ENCODE results near the gene PARVB. TPM values are rescaled to one million over a fixed set of nuclear protein-coding genes. Genes with fewer than 3 reads are reported as not detected.

Gene PARVB
- total RNA-seq, 1 experiment from 2014 or later, result 85.3 TPM

DNA sequence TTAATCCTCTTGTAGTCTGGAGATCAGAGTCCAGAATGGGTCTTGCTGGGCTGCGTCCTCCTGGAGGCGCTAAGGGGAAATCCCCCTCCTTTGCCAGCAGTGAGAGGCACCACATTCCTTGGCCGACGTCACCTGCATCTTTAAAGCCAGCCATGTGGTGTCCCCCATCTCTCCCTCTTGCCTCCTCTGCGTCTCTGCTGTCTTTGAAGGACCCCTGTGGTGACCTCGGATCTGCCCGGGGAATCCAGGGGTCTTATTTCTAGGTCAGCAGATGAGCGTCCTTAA lies 27.2 kb upstream of the PARVB start:
- Histone ChIP-seq H2AFZ (ENCODE audit: low read length) (no peak overlapping the region), H3K79me2 (ENCODE audit: low read length) (no peaks in the 10 kb centered on the region), H3K9me2 (replicated peaks; ENCODE audit: low read length) (no peaks in the 10 kb centered on the region), H3K36me3 (ENCODE audit: low read depth, low read length) (peaks cover 10% of the 10 kb centered on the region), H4K20me1 (ENCODE audit: low read length) (no peaks in the 10 kb centered on the region), H3F3A (ENCODE audit: low read length, unreplicated experiment) (no peaks in the 10 kb centered on the region), H3K9ac (ENCODE audit: low read length) (no peak overlapping the region), H3K4me2 (ENCODE audit: low read length) (no peak overlapping the region), H3K4me3 (ENCODE audit: low read length) (no peak overlapping the region), H3K27me3 (ENCODE audit: low read length) (no peaks in the 10 kb centered on the region), H3K4me1 (ENCODE audit: insufficient read depth, low read length) (peaks cover 14% of the 10 kb centered on the region), H3K27ac (ENCODE audit: low read length) (no peak overlapping the region), H3K9me3 (ENCODE audit: low read length) (no peaks in the 10 kb centered on the region)
- TF ChIP-seq EZH2 (IDR thresholded peaks at IDR 0.05; ENCODE audit: low read length, unreplicated experiment) (no peak), EZH2phosphoT487 (IDR thresholded peaks at IDR 0.05; ENCODE audit: borderline replicate concordance, low read length) (no peak)
- TF ChIP-seq, protein P1, sequence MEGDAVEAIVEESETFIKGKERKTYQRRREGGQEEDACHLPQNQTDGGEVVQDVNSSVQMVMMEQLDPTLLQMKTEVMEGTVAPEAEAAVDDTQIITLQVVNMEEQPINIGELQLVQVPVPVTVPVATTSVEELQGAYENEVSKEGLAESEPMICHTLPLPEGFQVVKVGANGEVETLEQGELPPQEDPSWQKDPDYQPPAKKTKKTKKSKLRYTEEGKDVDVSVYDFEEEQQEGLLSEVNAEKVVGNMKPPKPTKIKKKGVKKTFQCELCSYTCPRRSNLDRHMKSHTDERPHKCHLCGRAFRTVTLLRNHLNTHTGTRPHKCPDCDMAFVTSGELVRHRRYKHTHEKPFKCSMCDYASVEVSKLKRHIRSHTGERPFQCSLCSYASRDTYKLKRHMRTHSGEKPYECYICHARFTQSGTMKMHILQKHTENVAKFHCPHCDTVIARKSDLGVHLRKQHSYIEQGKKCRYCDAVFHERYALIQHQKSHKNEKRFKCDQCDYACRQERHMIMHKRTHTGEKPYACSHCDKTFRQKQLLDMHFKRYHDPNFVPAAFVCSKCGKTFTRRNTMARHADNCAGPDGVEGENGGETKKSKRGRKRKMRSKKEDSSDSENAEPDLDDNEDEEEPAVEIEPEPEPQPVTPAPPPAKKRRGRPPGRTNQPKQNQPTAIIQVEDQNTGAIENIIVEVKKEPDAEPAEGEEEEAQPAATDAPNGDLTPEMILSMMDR (conservative IDR thresholded peaks at IDR 0.05; ENCODE audit: low read depth, low read length), result no peak
- intact Hi-C loops (cut with micrococcal nuclease), result no loop called here
- no TSS peak for BruUV-seq (replicated peaks)
- DNase-seq (no peak), ATAC-seq (no peak)
- ChIA-PET CTCF (no interaction called here), POLR2A (ENCODE audit: unreplicated experiment) (no interaction called here)

DNA sequence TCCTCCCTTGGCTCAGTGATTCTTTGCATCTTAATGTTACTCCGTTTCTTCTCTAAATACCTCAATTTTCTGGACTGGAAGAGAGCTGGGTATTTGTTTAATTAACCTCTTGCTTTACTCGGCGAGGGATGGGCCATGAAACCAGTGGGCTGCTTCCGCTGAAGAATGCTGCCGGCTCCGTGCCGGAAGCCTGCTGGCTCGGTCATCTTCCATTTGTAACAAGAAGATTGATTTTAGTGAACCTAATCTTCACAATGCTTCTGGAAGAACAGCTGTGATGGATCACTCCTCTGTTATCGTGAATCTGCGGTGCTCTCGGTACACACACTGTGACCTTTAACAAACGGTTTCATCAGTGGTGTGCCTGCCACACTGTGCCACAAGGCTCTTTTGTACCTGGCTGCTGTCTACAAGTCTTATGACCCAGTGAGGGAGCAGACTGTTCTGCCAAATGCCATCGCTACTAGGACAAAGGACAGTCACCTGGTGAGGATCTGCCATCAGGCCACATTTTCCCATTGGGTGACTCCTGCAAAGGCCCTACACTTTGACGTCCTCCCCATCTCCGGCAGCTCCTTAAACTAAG lies 25.3 kb upstream of the PARVB start:
- no peak for DNase-seq
- no peak for ATAC-seq
- Histone ChIP-seq H3K4me3 (ENCODE audit: low read length) (no peak overlapping the region), H3K79me2 (ENCODE audit: low read length) (no peaks in the 10 kb centered on the region), H3K9me2 (replicated peaks; ENCODE audit: low read length) (no peaks in the 10 kb centered on the region), H3K4me2 (ENCODE audit: low read length) (no peak overlapping the region), H3K9ac (ENCODE audit: low read length) (no peak overlapping the region), H3K4me1 (ENCODE audit: insufficient read depth, low read length) (no peaks in the 10 kb centered on the region), H4K20me1 (ENCODE audit: low read length) (no peaks in the 10 kb centered on the region), H3K27me3 (ENCODE audit: low read length) (no peaks in the 10 kb centered on the region), H3F3A (ENCODE audit: low read length, unreplicated experiment) (no peaks in the 10 kb centered on the region), H3K36me3 (ENCODE audit: low read depth, low read length) (peaks cover 5% of the 10 kb centered on the region; the same call in 1 of the 2 replicates), H2AFZ (ENCODE audit: low read length) (no peak overlapping the region), H3K27ac (ENCODE audit: low read length) (no peak overlapping the region), H3K9me3 (ENCODE audit: low read length) (no peaks in the 10 kb centered on the region)
- no TSS peak for BruUV-seq (replicated peaks)
- intact Hi-C loops (cut with micrococcal nuclease), result no loop called here
- TF ChIP-seq EZH2 (IDR thresholded peaks at IDR 0.05; ENCODE audit: low read length, unreplicated experiment) (no peak), EZH2phosphoT487 (IDR thresholded peaks at IDR 0.05; ENCODE audit: borderline replicate concordance, low read length) (no peak)
- TF ChIP-seq, protein P1 (conservative IDR thresholded peaks at IDR 0.05; ENCODE audit: low read depth, low read length), result no peak
- ChIA-PET CTCF (no interaction called here), POLR2A (ENCODE audit: unreplicated experiment) (no interaction called here)

DNA sequence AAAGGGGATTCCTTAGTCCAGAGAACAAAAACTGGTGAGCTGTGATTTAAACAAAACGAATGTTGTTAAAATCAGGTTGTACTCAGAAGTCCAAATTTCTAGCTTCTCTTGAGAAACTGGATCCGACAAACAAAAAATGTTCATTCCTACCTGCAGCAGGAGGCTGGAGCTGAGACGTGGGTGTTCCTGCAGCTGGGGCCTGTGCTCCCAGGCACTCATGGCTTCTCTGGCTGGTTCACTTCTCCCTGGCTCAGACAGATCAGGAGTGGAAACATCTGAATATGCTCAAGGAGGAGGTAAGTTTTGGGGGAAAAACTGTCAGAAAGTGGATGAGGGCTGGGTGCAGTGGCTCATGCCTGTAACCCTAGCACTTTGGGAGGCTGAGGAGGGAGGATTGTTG lies 24.7 kb upstream of the PARVB start:
- Histone ChIP-seq H3K4me1 (ENCODE audit: insufficient read depth, low read length) (no peaks in the 10 kb centered on the region), H3K9me2 (replicated peaks; ENCODE audit: low read length) (no peaks in the 10 kb centered on the region), H3K27ac (ENCODE audit: low read length) (no peak overlapping the region), H3F3A (ENCODE audit: low read length, unreplicated experiment) (no peaks in the 10 kb centered on the region), H3K9me3 (ENCODE audit: low read length) (no peaks in the 10 kb centered on the region), H3K4me3 (ENCODE audit: low read length) (no peak overlapping the region), H3K9ac (ENCODE audit: low read length) (no peak overlapping the region), H4K20me1 (ENCODE audit: low read length) (no peaks in the 10 kb centered on the region), H2AFZ (ENCODE audit: low read length) (no peak overlapping the region), H3K4me2 (ENCODE audit: low read length) (no peak overlapping the region), H3K79me2 (ENCODE audit: low read length) (no peaks in the 10 kb centered on the region), H3K27me3 (ENCODE audit: low read length) (no peaks in the 10 kb centered on the region), H3K36me3 (ENCODE audit: low read depth, low read length) (peaks cover 5% of the 10 kb centered on the region; the same call in 1 of the 2 replicates)
- ChIA-PET CTCF (no interaction called here), POLR2A (ENCODE audit: unreplicated experiment) (no interaction called here)
- BruUV-seq (replicated peaks), result no TSS peak
- ATAC-seq (no peak), DNase-seq (no peak)
- intact Hi-C loops (cut with micrococcal nuclease), result no loop called here
- TF ChIP-seq EZH2phosphoT487 (IDR thresholded peaks at IDR 0.05; ENCODE audit: borderline replicate concordance, low read length) (no peak), EZH2 (IDR thresholded peaks at IDR 0.05; ENCODE audit: low read length, unreplicated experiment) (no peak)
- TF ChIP-seq, protein P1 (conservative IDR thresholded peaks at IDR 0.05; ENCODE audit: low read depth, low read length), result no peak

All from PC-3 (cell line).